GM06990 (cell line): ENCODE data around the gene SMIM27.

Experiments used
- DNase-seq: peaks from one replicate; pipeline ENCODE4 v3.0.0-alpha.2; 2011; ENCODE audit not compliant: insufficient read length; ENCODE audit errors: extremely low read depth
- H3K27me3 ChIP-seq: replicated peaks from 2 replicates; pipeline ENCODE4 v1.6.0; 2011; ENCODE audit warnings: low read length; ENCODE audit not compliant: control insufficient read depth, insufficient read depth
- H3K36me3 ChIP-seq: 2 replicates; pipeline ENCODE4 v1.5.1; 2011; ENCODE audit warnings: low read length; ENCODE audit not compliant: control insufficient read depth, insufficient read depth
- H3K4me3 ChIP-seq: replicated peaks from 2 replicates; pipeline ENCODE4 v1.5.1; 2011; ENCODE audit warnings: low read depth, mild to moderate bottlenecking, control low read depth, low read length
- CTCF ChIP-seq: IDR thresholded peaks from 2 replicates; pipeline ENCODE4 v1.5.1; 2011; ENCODE audit warnings: low read length, control low read depth, mild to moderate bottlenecking, inconsistent platforms; ENCODE audit not compliant: insufficient read depth, poor library complexity, severe bottlenecking

SMIM27 gene

GRCh38 chr9:32580631-32581300, 28.6 kb downstream of the SMIM27 start:
- DNase-seq = no peak
- H3K27me3 ChIP-seq = no peaks in the 10 kb centered on the region; the same call in 1 of the 2 replicates
- no peaks in the 10 kb centered on the region for H3K36me3 ChIP-seq
- no peak overlapping the region for H3K4me3 ChIP-seq
- TF ChIP-seq CTCF = no peak

DNA sequence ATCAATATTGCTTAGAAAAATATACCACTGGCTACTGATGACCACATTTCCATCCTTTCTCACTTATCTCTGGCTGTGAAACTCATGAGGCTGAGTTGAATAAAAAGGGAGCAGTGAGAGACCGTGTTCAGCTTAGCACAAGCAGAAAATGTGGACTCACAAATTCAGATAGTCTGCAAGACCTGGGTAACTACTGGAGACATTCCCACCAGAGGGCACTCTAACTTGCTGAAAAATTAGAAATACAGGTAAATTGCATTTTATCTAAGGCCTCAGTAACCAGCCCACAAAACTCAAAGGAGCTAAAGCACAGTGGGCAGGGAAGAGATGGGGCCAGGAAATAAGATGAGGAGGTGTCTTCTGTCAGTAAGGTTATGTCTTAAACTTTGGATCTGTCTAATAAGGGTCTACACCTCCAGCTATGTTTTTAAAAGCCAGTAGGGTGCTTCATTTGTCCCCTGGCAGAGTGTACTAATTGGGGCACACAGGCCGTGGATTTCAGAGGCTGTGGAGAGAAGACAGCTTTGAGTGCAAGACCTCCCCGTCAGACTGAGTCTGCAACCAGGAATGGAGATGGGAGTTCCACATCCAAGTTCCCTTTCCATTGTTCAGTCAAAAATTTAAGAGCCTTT, 29.5 kb downstream of the SMIM27 start:
- Histone ChIP-seq H3K27me3 (no peaks in the 10 kb centered on the region; the same call in 1 of the 2 replicates), H3K36me3 (no peaks in the 10 kb centered on the region), H3K4me3 (no peak overlapping the region)
- no peak for DNase-seq
- TF ChIP-seq CTCF = peak; percentile 64

DNA sequence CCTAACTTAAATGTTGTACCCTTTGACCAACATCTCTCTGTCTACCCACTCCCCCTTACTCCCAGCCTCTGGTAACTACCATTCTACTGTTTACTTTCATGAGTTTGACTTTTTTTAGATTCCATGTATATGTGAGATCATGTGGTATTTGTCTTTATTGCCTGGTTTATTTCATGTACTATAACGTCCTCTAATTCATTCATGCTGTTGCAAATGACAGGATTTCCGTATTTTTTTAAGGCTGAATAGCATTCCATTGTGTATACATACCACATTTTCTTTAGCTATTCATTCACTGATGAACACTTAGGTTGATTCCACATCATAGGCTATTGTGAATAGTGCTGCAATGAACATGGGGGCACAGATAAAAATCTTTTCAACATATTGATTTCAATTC, 32.7 kb downstream of the SMIM27 start:
- TF ChIP-seq CTCF = no peak
- Histone ChIP-seq H3K4me3 (no peak overlapping the region), H3K27me3 (no peaks in the 10 kb centered on the region; the same call in 1 of the 2 replicates), H3K36me3 (no peaks in the 10 kb centered on the region)
- no peak for DNase-seq

DNA sequence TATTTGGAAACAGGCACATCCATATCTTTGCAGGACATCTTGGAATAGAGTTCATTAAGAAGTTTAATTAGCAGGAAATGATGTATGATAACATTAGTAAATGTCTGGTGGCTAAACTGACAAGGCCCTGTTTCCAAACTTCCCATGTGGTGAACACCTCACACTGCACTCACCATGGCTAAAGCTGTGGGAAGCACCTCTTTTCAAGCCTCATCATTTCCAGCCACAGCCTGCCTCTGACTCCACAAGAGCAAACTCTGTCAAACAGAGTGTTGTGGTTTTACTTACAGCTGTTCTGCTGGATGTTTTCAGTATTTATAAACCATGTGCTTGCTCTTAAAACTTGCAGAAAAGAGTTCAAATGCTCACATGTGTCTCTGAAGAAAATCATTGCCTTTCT, 35.8 kb downstream of the SMIM27 start:
- DNase-seq = no peak
- Histone ChIP-seq H3K36me3 (no peaks in the 10 kb centered on the region), H3K4me3 (no peak overlapping the region), H3K27me3 (no peaks in the 10 kb centered on the region)
- TF ChIP-seq CTCF = no peak

GRCh38 chr9:32589083-32589723, 37.1 kb downstream of the SMIM27 start:
- H3K36me3 ChIP-seq = no peaks in the 10 kb centered on the region
- no peak overlapping the region for H3K4me3 ChIP-seq
- H3K27me3 ChIP-seq = no peaks in the 10 kb centered on the region
- TF ChIP-seq CTCF = peak; percentile 53
- DNase-seq = no peak
